GM21529 (cell line): Measurements from ENCODE around the gene NSL1.

Experiments
- ATAC-seq: cut with Tn5 transposase; IDR thresholded peaks from one replicate; pipeline ENCODE4 v1.9.1; 2021; ENCODE audit not compliant: unreplicated experiment

The NSL1 gene, protein sequence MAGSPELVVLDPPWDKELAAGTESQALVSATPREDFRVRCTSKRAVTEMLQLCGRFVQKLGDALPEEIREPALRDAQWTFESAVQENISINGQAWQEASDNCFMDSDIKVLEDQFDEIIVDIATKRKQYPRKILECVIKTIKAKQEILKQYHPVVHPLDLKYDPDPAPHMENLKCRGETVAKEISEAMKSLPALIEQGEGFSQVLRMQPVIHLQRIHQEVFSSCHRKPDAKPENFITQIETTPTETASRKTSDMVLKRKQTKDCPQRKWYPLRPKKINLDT

DNA sequence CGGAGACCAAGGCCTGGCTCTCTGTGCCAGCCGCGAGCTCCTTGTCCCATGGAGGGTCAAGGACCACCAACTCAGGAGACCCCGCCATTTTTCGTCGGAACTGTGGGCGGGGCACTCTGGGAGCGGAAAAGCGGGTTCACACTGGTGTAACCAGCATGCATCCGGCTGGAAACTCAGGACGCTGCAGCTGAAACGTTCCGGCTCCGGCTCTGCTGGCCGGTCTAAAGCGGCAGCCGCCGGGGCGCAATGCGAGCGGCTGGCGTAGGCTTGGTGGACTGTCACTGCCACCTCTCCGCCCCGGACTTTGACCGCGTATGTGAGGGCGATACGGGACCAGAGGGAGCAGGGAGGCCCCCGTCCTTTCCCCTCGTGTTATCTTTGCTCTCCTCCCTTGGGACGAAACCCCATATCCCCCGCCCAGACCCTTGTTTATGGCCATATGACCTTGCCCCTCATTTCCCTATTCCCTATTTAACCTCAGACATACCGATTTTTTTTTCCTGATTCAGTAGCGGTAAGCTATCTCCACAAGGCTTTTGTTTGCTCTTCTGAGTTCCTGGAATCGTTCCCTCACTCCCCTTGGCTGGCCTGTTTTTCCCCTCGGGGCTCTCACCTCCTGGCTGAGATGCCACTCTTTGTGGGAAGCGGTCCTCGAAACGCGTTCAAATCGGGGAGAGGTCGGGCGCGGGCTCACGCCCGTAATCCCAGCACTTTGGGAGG is at the start of gene NSL1, which contains the start of gene TATDN3:
TSS of gene NSL1 (minus strand) at position 102 of the 720 bp plus-strand sequence. CDS start at position 88, 14 bp downstream.
TSS of gene TATDN3 (plus strand) at position 219 of the 720 bp plus-strand sequence. CDS start at position 247, 28 bp downstream.
- peak; percentile 57 for ATAC-seq

DNA sequence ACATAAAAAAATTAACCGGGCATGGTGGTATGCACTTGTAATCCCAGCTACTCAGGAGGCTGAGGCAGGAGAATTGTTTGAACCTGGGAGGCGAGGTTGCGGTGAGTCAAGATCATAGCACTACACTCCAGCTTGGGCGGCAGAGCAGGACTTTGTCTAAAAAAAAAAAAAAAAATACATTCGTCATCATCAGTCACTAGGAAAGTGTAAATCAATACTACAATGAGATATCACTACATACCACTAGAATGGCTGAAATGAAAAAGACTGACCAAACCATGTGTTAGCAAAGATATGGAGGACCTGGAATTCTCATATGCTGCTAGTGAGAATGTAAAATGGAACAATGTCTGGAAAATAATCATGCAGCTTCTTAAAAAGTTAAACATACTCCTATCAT is 46.6 kb upstream of the NSL1 start:
- ATAC-seq, result no peak

DNA sequence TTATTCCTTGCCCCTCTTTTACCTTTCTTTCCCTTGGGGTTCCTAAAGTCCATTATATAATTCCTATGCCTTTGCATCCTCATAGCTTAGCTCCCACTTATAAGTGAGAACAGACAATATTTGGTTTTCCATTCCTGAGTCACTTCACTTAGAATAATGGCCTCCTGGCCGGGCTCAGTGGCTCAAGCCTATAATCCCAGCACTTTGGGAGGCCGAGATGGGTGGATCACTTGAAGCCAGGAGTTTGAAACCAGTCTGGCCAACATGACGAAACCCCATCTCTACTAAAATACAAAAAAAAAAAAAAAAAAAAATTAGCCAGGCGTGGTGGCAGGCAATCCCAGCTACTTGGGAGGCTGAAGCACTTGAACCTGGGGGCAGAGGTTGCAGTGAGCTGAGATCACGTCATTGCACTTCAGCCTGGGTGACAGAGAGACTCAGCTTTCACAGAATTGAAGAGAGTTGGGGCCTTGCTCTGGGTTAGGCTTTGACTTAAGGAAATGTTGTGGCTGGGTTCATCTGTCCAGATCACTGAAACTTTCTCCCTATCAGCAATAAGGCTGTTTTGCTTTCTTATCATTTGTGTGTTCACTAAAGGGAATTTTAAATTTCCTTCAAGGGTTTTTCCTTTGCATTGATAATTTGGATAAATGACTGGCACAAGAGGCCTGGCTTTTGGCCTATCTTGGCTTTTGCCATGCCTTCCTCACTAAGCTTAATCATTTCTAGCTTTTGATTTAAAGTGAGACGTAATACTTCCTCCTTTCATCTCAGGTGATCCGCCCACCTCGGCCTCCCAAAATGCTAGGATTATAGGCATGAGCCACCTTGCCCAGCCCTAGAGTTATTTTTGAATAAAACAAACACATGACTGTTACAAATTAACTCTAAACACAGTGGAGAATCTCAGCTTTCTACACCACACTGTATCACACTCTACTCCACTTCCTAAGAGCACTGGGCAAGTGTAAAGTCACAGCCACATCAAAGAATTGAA is 41.9 kb upstream of the NSL1 start:
- peak; percentile 85 for ATAC-seq

DNA sequence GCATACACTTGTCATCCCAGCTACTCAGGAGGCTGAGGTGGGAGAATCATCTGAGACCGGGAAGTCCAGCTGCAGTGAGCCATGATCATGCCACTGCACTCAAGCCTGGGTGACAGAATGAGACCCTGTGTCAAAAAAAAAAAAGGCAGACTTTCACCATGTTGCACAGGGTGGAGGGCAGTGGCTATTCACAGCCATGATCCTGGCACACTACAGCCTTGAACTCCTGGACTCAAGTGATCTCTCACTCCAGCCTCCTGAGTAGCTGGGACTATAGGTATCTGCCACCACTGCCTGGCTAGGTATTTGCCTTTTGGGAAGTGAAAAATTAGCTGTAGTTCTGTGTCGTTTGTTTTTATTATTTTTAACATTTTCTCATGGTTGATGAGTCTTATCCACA is 36.8 kb upstream of the NSL1 start:
- ATAC-seq, result no peak

DNA sequence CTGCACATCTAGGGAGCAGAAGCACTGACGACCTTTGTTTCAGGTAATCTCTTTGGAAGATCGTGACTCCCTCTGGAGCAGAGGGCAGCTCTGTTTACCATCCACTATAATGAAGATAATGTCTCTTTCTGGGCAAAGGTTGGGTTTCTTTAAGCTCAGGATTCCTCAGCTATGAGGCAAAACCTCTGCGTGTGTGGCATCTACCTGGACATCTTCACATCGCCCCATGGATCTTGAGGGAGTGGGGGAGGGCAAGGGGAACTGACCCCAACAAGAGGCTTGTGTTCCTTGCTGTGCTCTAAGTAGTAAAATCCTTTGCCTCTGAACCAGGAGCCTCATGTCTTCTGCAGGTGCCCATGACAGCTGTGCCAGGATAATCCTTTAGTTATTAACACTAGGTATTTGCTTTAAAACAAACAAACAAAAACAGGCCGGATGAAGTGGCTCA is 36.3 kb upstream of the NSL1 start:
- ATAC-seq, result no peak

DNA sequence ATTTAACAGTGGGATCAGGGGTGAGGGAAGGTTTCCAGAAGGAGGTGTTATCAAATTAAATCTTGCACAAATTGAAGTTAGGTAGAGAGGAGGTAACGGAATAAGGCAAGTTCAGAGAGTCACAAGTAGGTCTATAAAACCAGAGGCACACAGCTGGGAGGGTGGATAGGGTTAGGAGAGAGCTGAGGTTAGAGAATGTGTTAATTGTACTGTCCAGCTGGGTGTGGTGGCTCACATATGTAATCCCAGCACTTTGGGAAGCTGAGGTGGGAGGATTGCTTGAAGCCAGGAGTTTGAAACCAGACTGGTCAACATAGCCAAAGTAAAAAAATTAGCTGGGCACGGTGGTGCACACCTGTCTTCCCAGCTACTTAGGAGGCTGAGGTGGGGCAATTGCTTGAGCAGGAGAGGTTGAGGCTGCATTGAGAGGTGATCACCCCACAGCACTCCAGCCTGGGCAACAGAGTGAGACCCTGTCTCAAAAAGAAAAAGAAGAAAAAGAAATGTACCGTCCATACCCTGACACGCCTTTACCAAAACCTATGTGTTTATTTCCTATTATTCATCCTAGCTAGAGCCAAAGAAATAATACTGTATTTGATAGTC is 35.7 kb upstream of the NSL1 start:
- ATAC-seq, result no peak

DNA sequence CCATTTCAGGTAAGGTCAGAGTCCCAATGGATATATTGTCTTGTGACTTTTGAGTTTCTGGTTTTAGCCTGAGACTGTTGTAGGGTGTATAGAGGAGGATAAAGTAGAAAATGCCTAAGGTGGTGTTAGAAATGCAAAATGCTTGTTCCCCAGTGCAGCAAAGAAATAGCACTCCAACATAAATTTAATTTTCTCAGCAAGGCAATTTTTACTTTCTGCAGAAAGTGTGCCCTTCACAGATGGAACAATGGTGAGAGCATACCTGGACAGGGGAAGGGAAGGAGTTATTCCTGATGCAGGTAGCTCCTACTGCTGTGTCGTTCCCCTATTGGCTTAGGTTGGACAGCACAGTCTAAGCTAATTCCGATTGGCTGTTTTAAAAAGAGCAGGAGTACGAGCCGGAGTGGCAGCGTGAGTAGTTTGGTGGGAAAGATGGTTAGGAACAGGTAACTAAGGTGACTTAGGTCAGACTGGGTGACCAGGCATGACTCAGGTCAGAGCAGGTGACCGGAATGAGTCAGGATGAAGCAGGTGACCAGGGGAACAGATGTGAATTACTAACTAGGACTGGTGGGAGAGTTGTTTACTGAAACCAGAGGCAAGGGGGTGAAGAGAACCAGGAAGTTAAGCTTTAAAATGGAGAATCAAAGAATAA is 34.3 kb upstream of the NSL1 start:
- ATAC-seq, result no peak

DNA sequence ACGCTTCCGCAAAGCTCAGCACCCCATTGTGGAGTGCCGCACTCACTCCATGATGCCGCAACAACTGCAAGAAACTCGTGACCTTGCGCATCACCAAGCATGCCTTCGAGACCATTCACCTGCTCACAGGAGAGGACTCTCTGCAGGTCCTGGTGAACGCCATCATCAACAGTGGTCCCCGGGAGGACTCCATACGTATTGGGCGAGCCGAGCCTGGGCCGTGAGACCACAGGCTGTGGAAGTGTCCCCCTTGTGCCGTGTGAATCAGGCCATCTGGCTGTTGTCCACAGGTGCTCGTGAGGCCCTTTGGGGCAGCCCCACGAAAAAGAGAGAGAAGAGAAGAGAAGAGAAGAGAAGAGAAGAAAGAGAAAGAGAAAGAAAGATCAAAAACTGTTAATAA is 32.6 kb upstream of the NSL1 start:
- ATAC-seq, result no peak

DNA sequence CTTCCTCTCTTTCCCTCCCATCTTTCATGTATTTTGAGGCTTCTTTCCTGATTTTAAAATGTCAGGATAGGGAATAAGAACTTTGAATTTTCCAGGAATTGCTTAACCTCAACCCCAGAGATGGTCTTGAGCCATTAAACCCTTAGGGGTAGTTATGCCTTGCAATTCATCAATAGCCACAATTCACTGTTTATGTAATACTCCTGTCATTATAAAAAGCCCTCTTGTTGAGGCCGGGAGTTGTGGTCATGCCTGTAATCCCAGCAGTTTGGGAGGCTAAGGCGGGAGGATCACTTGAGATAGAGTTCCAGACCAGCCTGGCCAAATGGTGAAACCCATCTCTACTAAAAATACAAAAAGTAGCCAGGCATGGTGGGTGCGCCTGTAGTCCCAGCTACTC is 31.4 kb upstream of the NSL1 start:
- no peak for ATAC-seq

DNA sequence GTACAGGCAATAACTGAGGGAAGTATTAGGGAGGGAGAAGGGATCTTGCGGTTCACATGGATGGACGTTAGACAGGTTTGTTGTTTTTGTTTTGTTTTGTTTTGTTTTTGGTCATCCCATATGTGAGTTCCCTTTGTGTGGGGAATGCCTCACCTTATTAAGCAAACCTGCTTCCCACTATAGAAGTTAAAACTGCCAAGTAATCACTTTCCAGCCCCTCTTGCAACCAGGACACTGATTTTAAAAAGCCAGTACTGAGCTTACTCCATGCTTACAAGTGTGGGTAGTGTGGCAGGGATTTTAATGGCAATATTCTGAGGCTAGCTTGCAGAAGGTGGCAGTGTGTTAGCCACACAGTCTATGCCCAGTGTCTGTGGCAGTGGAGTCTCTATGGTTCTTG is 29.4 kb upstream of the NSL1 start:
- no peak for ATAC-seq

DNA sequence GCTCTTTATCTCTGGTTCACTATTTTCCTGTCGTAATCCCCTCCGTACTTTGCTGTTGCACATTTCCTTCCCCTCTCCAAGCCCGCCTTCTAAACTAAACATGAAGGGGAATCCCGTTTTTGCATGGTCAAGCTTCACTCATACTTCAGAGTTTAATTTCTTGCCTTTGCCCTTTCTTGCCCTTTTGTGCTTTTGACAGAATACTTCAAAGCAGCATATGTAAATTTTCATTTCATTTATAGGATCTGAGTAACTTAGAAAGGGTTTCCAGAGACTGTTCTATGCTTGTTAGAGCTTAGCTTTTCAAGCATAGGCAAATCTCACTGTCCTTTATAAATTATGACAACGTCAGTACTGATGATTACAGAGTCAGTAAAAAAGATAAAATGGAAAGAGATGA is 28.1 kb upstream of the NSL1 start:
- peak; percentile 76 for ATAC-seq

DNA sequence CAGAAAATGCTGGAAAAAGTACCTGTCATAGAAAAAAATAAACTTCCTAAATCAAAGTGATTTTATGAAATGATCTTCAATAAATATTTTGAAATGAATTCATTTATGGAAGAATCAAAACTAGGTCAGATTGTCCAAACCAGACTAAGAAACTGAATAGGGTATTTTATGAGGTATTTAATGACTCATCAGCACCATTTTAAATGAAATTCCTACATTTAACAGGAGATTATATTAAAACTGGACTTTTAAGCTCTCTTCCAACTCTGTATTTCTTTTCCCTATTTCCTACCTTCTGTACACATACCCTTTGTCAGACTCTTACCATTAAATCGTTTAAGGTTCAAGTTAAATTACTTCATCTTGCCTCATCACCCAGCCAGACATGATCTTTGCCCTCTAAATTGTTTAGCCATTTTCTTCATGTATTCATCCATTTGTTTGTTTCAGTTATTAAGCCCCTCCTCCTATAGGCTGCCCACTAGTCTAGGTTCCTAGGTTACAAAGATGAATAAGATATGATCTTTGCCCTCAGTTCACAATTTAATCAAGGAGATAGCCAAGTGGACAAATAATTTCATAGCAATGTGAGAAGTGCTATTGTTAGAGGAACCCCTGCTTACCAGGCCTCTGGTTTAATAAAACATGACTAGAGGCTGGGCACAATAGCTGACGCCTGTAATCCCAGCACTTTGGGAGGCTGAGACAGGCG is 25.1 kb upstream of the NSL1 start:
- ATAC-seq, result no peak

DNA sequence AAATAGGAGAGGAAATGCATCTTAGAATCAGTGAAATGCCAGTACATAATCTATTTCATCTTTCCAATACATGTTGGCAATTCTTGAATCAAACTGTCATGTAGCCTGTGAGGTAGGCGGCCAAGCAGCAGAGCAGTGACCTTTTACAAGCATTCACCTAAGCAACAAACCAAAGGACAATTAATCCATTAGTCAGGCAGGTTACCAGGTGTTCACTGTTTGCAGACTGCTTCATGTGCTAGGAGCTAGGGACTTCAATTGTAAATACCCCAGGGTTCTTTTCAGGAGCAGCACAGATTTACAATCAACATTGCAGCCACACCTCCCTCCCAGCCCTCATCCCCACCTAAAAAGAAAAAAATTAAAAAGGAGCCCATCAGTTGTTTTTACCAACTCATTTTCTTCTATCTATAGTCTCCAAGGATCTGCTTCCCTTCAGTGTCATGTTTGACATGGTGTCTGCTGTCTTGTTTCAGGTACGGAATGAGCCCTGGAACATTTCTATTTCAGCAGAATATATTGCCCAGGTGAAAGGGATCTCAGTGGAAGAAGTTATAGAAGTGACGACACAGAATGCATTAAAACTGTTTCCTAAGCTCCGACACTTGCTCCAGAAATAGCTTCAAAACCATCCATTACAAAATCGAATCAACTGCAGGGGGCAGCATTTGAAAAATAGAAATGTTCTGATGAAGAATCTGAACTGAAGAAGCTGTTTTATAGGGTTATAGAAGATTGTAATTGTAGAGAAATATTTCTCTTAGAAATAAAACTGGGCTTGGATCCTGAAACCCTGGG is 23.2 kb upstream of the NSL1 start:
- ATAC-seq, result no peak

DNA sequence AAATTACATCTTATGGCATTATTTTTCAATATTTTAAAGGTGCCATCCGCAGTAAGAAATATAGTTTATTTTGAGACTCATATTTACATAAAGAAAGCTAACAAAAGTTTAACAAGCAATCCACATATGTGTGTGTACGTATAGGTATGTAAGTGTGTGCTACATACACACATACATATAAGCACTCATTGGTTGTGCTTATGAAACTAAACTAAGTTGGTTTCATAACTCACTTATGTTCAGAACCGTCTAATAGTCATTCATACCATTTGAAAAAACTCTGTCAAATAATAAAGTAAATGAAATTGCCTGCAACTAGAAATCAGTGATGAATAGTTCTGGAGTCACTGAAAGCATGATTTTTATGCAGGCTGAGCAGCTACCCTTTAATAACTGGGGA is 14.2 kb upstream of the NSL1 start:
- no peak for ATAC-seq

DNA sequence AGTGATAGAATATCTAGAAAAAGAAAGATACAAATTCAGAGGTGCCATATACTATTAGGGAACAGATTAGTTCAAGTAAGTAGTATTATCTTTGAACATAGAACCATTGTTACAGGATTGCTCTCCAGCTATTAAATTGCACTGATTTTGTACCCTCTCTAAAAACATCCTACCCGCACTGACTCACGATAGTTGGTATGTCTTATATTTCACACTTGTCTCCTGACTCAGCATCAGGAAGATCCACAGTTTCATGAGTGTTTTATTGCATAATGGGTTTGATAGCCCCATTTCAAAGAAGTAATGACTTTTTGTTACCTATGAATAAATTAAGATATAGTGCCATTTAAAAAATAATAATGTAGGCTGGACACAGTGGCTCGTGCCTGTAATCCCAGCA is 6.1 kb upstream of the NSL1 start:
- ATAC-seq, result no peak

DNA sequence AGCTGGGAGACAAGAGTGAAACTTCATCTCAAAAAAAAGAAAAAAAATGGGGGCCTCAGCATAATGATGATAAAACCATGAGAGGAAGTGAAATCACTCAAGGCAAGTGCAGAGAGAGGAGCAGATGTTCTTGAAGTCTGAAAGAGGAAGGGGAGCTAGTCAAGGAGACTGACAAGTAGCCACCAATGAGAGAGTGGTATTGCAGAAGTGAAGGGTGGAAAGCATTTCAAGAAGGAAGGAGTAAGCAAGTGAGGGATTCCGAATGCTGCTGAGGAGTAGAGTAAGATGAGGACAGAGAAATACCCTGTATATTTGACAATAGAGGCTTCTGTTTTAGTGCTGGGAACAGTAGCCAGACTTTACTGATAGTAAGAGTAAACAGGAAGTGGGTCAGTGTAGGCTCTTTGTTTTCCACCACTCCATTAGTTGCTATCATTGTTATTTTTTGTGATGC is 3.0 kb upstream of the NSL1 start:
- peak; percentile 81 for ATAC-seq

DNA sequence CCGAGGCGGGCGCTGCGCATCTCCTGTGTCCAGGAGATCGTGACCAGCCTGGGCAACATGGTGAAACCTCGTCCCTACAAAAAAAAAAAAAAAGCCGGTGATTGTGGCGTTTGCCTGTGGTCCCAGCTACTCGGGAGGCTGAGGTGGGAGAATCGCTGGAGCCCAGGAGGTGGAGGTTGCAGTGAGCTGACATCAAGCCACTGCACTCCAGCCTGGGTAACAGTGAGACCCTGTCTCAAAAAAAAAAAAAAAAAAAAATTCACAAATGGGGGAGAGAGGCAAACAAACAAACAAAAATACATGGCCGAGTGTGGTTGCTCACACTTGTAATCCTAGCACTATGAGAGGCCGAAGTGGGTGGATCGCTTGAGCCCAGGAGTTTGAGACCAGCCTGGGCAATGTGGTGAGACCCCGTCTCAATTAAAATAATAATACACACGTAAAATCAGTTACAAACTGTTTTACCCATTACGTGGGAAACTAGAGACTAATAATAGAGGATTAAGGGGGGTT is 875 bp upstream of the NSL1 start:
- ATAC-seq, result no peak

DNA sequence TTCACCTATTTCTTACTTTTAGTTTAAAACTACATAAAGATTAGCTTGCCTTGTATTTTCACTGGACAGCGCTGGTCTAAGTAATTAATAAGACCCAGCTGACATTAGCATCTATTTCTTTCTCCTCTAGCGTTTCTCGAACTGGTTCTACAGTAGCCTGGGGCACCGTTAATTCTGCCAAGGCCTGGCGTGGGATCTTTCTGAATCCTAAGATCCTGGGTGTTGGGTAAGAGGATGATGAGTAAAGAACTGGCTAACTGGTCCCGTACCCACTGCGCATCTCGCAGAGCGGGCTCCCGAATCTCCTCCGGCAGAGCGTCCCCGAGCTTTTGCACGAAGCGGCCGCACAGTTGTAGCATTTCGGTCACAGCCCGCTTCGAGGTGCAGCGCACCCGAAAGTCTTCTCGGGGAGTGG is 309 bp downstream of the NSL1 start:
- ATAC-seq, result peak; percentile 33

DNA sequence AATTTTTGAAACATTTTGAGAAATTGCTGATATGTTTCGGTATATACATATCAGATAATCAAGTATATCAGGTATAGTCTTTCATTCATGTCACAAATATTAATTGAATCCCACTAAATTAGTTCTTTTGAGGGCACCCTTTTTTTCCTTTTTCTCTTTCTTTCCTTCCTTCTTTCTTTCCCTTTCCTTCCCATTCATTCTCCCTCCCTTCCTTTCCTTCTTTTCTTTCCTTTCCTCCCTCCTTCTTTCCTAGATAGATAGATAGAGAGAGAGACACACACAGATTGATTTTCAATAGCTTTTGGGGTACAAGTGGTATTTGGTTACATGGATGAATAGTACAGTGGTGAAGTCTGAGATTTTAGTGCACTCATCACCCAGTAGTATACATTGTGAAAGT is 5.7 kb downstream of the NSL1 start:
- no peak for ATAC-seq
